Glomerular visceral epithelial cell (primary cell): ENCODE measurements around the gene SCG2.
A peak's percentile ranks its signal among the peaks of the same experiment; 100 is the strongest.

Experiments
- DNase-seq: peaks from one replicate; pipeline ENCODE4 v3.0.0-alpha.2; 2016; ENCODE audit errors: extremely low spot score

The SCG2 gene

DNA sequence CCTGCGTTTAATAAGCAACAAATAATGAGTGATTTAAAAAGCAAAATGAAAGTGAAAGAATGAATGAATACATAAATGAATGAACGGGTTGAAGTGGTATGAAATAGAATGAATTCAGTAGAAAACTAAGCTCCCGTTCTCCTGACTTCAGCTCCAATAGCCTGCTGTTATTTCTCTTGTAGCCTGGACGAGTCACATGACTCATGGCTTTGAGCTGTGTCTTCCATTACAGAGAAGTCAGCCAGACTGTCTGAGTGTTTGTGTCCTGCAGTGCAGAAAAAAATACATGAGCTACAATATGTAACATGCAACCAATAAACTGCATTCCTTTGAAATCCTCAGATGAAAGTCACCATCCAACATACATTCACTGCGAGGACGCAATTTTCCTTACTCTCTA lies 21.2 kb downstream of the SCG2 start:
- no peak for DNase-seq

DNA sequence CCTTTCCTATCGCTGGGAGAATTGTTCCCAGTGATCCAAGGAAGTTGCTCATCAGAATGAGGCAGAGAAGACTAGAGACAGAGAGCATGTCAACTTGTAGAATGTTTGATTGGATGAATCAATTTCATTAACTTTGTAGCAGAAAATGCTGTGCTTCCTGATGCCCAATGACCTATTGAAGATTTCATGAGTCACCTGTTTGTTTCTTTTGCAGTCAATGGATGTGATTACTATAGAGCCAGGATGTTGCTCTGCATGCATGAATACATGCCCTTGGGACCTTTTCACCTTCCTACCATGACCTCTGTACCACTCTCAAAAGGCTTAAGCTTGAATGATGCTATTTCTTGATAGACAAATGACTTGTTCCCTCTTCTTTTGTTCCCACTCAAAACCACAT lies 23.3 kb downstream of the SCG2 start:
- no peak for DNase-seq

DNA sequence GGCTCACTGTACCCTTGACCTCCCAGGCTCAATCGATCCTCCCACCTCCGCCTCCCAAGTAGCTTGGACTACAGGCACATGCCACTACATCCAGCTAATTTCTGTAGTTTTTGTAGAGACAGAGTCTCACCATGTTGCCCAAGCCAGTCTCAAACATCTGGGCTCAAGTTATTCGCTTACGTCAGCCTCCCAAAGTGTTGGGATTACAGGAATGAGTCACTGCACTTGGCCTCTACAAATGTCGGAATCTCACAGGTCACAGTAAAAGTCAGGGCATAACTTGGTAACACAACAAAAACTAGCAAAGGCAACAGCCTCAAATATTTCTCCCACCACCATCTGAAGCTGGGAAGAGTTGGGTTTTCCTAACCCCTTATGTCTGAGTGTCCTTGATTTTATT lies 25.3 kb downstream of the SCG2 start:
- no peak for DNase-seq

DNA sequence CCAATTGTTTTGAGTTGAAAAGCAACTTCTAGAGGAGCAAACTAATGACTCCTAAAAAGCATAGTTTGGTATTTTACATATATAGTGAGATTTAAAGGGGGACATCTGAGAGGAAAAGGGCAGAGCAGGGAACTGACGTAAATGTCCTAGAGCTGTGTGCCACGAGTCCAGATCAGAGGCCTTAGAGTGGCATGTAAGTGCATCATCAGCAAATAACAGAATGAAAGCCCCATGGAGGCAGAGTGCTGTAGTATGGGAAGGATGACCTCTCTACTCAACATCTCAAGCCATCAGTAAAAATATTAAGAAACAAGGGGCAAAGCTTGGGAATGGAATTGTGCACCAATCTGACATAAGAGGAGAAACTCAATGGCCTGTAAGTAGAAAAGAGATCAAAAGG lies 31.4 kb downstream of the SCG2 start:
- no peak for DNase-seq

DNA sequence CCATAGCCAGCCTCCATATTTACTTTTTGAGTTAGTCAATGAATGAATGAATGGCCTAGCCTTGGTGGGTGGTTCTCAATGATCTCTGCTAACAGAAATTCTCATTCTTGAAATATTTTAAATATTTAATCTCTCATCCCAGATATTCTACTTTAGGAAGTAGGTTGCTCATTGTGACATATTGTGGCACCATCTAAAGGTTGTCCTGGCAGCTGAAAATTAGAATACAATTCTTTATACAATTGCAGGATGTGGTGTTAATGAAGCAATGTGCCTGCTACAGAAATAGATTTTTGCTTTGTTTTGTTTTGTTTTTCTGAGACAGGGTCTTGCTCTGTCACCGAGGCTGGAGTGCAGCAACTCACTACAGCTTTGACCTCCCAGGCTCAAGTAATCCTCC lies 35.8 kb downstream of the SCG2 start:
- DNase-seq, result no peak

DNA sequence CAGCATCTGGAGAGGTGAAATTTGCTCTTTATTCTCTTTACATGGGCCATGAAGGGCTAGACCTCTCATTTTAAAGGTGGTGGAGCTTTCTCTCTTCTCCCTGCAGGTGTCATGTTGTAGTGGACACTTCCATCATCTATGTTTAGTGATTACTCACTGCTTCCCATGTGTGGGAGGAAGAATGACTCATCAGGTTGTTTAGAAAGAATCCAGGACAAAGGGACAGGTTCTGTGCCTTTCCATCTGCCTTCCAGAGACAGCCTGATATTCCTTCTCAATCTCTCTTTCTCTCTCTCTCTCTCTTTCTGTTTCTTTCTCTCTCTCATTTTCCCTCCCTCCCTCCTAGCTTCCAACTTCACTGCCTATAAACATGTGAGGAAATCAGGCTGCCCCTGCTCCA lies 38.7 kb downstream of the SCG2 start:
- DNase-seq, result peak; percentile 49

DNA sequence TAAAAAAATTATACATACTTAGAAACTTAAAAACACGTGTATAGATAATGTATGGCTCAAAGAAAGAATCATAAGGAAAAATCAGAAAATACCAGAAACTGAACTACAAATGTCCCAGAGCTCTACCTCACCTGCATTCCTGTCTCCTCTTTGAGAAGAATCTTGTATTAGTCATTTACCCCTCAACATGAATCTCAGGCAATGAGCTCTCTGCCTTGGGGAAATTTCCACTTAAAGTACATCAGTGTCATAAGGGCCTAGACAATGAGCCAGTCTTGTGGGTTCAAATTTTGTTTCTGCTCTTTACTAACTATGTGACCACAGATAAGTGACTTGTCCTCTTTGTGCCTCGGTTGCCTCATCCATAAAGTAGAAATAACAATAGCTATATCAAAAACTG lies 40.1 kb downstream of the SCG2 start:
- DNase-seq, result no peak

DNA sequence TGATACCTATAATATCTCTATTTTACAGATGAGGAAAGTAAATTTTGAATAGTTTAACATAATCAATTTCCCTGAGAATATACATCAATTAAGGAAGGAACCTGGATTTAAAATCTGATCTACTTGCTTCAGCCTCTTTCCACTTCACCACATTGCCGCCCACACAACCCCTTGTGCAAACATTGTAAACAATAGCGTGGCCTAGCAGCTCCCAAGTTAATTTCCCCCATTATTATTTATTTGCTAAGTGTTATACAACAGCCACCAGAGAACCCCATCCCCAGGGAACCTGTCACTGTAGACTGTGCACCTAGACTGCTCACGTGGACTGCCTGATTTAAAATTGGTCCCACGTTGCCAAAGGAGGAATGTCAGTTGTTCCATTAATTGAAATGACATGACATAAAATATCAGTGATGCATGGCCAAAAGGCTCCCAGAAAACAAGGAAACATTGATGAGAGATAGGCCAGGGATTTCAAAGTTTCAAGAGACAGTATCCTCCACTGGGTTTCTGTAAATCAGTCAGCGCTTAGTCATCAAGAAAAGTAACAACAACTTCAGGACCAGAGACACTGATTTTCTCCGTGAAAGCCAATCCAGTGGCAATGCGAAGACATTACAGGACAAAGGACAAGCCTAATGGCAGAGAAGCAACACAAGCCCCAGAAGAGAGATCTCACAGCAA lies 41.3 kb downstream of the SCG2 start:
- DNase-seq, result no peak

DNA sequence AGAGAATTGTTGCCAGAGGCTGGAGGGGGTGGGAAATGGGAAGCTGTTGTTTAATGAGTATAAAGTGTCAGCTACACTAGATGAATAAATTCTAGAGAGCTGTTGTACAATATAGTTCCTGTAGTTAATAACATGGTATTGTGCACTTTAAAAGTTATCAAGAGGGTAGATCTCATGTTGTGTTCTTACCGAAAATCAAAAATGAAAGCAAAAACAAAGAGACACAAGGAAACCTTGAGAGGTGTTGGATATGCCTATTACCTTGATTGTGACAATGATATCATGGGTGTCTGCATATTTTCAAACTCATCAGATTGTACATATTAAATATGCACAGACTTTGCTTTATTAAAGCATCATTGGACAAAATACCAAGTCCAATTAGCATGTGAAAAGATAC lies 43.2 kb downstream of the SCG2 start:
- DNase-seq, result no peak

DNA sequence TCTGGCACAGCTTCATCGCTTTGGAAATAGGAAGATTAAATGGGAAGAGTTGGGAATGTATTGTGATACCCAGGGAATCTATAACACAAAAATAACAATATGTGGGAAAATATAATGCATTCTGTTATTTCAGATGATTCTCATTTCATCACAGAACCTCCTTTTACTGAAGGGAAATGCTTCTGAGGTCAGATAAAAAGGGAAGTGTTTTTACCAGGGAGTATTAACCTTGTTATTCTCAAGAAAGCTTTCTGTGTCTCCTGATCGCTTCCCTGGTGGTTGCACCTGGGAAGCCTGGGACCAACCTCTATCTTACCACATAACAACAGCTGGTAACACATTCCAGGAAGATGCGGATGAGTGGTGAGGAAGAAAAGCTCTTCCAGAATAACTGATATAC lies 47.2 kb downstream of the SCG2 start:
- DNase-seq, result no peak

DNA sequence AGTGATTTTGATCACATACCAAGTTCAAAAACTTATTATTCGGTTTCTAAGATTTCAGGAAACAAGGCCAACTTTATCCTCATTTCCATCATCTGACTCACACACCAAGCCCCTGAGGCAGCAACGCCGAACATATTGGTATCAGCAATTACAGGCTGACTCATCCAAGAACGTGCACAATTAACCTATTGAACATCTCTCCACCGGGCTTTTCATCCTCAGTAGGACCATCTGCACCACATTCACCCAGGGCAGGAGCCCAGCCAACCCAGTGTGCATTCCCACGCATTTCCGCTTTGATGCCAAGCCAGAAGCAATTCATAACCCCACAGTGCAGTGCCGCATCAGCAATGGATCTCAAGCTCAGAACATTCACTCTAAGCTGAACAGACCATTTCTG lies 52.9 kb downstream of the SCG2 start:
- DNase-seq, result peak; percentile 8

DNA sequence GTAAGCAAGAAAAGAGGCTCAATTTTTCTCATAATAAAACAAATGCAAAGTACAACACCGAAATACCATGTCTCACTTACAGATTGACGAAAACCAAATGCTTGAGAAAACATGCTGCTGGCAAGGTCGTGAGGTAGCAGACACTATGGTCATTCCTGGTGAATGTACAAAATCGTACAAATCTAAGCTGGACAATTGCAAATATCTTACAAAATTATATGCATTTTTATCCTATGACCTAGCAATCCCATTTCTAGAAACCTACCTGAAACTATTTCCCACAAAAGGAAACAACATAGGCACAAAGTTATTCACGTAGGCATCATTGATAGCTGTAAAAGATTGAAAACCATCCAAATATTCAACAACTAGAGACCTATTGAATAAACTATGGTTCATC lies 54.0 kb downstream of the SCG2 start:
- DNase-seq, result no peak
